NB4 (cell line): ENCODE data around the gene RELL1.

Experiments used
- MAX ChIP-seq: IDR thresholded peaks from 2 replicates; pipeline ENCODE4 v1.6.1; 2011; ENCODE audit warnings: low read depth, low read length
- MYC ChIP-seq: IDR thresholded peaks from 2 replicates; pipeline ENCODE4 v1.6.1; 2011; ENCODE audit warnings: low read depth, low read length
- POLR2A ChIP-seq: IDR thresholded peaks from 2 replicates; pipeline ENCODE4 v1.6.1; 2011; ENCODE audit warnings: mild to moderate bottlenecking; ENCODE audit not compliant: insufficient read length; ENCODE audit errors: extremely low read depth
- TF ChIP-seq, protein P1 (sequence below): IDR thresholded peaks from one replicate; pipeline ENCODE4 v1.5.1; 2012; ENCODE audit warnings: low read depth, low read length

DNA sequence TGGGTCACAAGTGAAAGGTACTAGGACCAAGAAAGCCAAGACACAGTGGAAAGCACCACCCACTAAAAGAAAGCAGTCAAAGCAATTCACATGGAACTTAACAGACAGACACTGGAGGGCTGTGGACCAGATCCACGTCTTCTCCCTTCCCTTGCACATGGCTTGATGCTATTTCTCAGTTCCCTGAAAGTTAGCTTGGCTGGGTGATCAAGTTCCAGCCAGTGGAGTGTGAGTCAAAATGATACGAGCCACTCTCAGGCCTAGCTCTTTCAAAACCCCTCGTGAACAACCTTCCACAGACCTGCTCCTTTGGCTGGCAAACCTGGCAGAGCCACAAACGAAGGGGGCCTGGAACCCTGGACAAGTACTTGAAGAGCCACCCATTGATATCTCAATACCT, 52.0 kb downstream of the RELL1 start:
- TF ChIP-seq, protein P1, sequence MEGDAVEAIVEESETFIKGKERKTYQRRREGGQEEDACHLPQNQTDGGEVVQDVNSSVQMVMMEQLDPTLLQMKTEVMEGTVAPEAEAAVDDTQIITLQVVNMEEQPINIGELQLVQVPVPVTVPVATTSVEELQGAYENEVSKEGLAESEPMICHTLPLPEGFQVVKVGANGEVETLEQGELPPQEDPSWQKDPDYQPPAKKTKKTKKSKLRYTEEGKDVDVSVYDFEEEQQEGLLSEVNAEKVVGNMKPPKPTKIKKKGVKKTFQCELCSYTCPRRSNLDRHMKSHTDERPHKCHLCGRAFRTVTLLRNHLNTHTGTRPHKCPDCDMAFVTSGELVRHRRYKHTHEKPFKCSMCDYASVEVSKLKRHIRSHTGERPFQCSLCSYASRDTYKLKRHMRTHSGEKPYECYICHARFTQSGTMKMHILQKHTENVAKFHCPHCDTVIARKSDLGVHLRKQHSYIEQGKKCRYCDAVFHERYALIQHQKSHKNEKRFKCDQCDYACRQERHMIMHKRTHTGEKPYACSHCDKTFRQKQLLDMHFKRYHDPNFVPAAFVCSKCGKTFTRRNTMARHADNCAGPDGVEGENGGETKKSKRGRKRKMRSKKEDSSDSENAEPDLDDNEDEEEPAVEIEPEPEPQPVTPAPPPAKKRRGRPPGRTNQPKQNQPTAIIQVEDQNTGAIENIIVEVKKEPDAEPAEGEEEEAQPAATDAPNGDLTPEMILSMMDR, result no peak
- TF ChIP-seq POLR2A, result no peak
- TF ChIP-seq MAX, result no peak
- no peak for TF ChIP-seq MYC
